K562 (cell line): Measurements from ENCODE around the gene NEURL1B.

Experiments
- BRF2 ChIP-seq: IDR thresholded peaks from 3 replicates; pipeline ENCODE4 v1.6.1; 2011; ENCODE audit warnings: borderline replicate concordance, mild to moderate bottlenecking; ENCODE audit not compliant: insufficient read length, insufficient read depth
- CHD2 ChIP-seq: IDR thresholded peaks from 2 replicates; pipeline ENCODE4 v1.6.1; 2011; ENCODE audit warnings: low read depth, low read length
- ESRRA ChIP-seq: fragments of 450-650 bp; IDR thresholded peaks from 2 replicates; pipeline ENCODE4 v1.6.1; 2014; ENCODE audit warnings: low read depth, mild to moderate bottlenecking, moderate library complexity, borderline replicate concordance
- IRF2 ChIP-seq: sonication (generic); formaldehyde crosslinking; IDR thresholded peaks from 2 replicates; pipeline ENCODE4 v1.8.1; 2022; ENCODE audit warnings: mild to moderate bottlenecking, missing genetic modification reagents
- POLR3A ChIP-seq: IDR thresholded peaks from 2 replicates; pipeline ENCODE4 v1.6.1; 2011; ENCODE audit warnings: borderline replicate concordance, mild to moderate bottlenecking, moderate library complexity; ENCODE audit not compliant: insufficient read length, insufficient read depth; ENCODE audit errors: extremely low read depth
- PTRF ChIP-seq: fragments of 450-650 bp; IDR thresholded peaks from 2 replicates; pipeline ENCODE4 v1.6.1; 2016; ENCODE audit warnings: mild to moderate bottlenecking, missing genetic modification characterization, missing compliant biosample characterization
- SP1 ChIP-seq: sonication (generic); formaldehyde crosslinking; IDR thresholded peaks from 2 replicates; pipeline ENCODE4 v1.8.1; 2022; ENCODE audit warnings: mild to moderate bottlenecking, missing genetic modification reagents
- TF ChIP-seq, protein P1 (sequence below), 3 experiments: IDR thresholded peaks in 2 of 3; conservative IDR thresholded peaks in 1 of 3; 2 replicates each; pipeline ENCODE4 v1.5.1; 2011 to 2012; ENCODE audit warnings: low read length in 3 of 3, mild to moderate bottlenecking in 3 of 3, control low read depth in 2 of 3, improper control_type of control experiment in 1 of 3, inconsistent platforms in 1 of 3, low read depth in 1 of 3, mixed read lengths in 1 of 3, moderate library complexity in 1 of 3; ENCODE audit not compliant: insufficient read depth in 2 of 3

DNA sequence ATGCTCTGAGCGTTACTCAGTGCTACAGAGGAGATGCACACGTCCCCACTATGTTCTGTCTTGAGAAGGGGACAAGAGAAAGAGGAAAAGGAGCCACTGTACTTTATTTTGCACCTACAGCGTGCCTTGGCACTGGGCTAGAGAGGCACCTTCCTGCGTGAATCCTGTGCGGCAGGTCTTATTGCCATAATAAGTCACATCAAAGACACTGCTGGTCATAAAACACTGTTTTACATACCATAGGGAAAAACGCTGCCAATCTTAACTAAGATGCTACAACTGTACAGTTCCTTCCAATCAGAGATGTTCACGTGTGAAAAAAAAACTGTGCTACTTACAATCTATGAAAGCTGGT, 48.1 kb downstream of the NEURL1B start:
- TF ChIP-seq, protein P1, sequence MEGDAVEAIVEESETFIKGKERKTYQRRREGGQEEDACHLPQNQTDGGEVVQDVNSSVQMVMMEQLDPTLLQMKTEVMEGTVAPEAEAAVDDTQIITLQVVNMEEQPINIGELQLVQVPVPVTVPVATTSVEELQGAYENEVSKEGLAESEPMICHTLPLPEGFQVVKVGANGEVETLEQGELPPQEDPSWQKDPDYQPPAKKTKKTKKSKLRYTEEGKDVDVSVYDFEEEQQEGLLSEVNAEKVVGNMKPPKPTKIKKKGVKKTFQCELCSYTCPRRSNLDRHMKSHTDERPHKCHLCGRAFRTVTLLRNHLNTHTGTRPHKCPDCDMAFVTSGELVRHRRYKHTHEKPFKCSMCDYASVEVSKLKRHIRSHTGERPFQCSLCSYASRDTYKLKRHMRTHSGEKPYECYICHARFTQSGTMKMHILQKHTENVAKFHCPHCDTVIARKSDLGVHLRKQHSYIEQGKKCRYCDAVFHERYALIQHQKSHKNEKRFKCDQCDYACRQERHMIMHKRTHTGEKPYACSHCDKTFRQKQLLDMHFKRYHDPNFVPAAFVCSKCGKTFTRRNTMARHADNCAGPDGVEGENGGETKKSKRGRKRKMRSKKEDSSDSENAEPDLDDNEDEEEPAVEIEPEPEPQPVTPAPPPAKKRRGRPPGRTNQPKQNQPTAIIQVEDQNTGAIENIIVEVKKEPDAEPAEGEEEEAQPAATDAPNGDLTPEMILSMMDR (IDR thresholded peaks at IDR 0.05 in 2 of 3, conservative IDR thresholded peaks at IDR 0.05 in 1 of 3; ENCODE audit: insufficient read depth in 2 of 3, low read depth in 1 of 3, low read length in 3 of 3) = no peak
- TF ChIP-seq POLR3A = no peak
- no peak for TF ChIP-seq IRF2
- TF ChIP-seq PTRF (tag) = no peak
- no peak for TF ChIP-seq SP1 (CRISPR knock-in tag)
- TF ChIP-seq BRF2 = no peak
- no peak for TF ChIP-seq CHD2
- no peak for TF ChIP-seq ESRRA
